GM18507 (cell line): ENCODE measurements around the gene EMSY.
"Not testable (repeated sequence)": the region's sequence is repeated elsewhere in the genome, so short reads cannot be mapped to it uniquely, and the experiment has no call there.

Experiments
- DNase-seq: peaks from one replicate; pipeline ENCODE4 v3.0.0; 2011; ENCODE audit warnings: low read depth; ENCODE audit not compliant: insufficient read length; ENCODE audit errors: extremely low spot score
- FAIRE-seq: peaks from 2 replicates; lab custom pipeline; 2011; peaks lifted over from hg19 to GRCh38; lab: Jason Lieb, UNC

EMSY gene

GRCh38 chr11:76559346-76559745, 114.5 kb downstream of the EMSY start:
- DNase-seq = no peak
- no peak for FAIRE-seq

GRCh38 chr11:76560219-76560618, 115.4 kb downstream of the EMSY start:
- no peak for FAIRE-seq

GRCh38 chr11:76561245-76561644, 116.4 kb downstream of the EMSY start:
- FAIRE-seq (no peak), DNase-seq (no peak)

More at GRCh38 chr11:76560219-76560618, 115.4 kb downstream of the EMSY start:
- no peak for DNase-seq

GRCh38 chr11:76562541-76562940, 117.7 kb downstream of the EMSY start:
- FAIRE-seq (no peak), DNase-seq (no peak)

- no peak for DNase-seq
- FAIRE-seq = no peak
Observed at GRCh38 chr11:76564364-76564763, 119.5 kb downstream of the EMSY start.

GRCh38 chr11:76566811-76567210, 122.0 kb downstream of the EMSY start:
- DNase-seq (no peak), FAIRE-seq (no peak)

GRCh38 chr11:76567261-76567660, 122.4 kb downstream of the EMSY start:
- DNase-seq (no peak), FAIRE-seq (no peak)

GRCh38 chr11:76568139-76568538, 123.3 kb downstream of the EMSY start:
- DNase-seq (no peak), FAIRE-seq (no peak)

GRCh38 chr11:76568621-76569020, 123.8 kb downstream of the EMSY start:
- DNase-seq = no peak
- no peak for FAIRE-seq

- FAIRE-seq, DNase-seq: not testable (repeated sequence)
Observed at GRCh38 chr11:76572181-76572875, 127.5 kb downstream of the EMSY start.

GRCh38 chr11:76574406-76574805, 129.6 kb downstream of the EMSY start:
- FAIRE-seq (no peak), DNase-seq (no peak)

GRCh38 chr11:76574879-76575278, 130.1 kb downstream of the EMSY start:
- no peak for FAIRE-seq

GRCh38 chr11:76577226-76577920, 132.6 kb downstream of the EMSY start:
- no peak for DNase-seq
- no peak for FAIRE-seq

More at GRCh38 chr11:76574879-76575278, 130.1 kb downstream of the EMSY start:
- DNase-seq = no peak

GRCh38 chr11:76577921-76578653, 133.3 kb downstream of the EMSY start:
- DNase-seq (no peak), FAIRE-seq (no peak)

- DNase-seq = no peak
- no peak for FAIRE-seq
Observed at GRCh38 chr11:76578654-76579055, 133.8 kb downstream of the EMSY start.

GRCh38 chr11:76579056-76579751, 134.4 kb downstream of the EMSY start:
- DNase-seq (no peak), FAIRE-seq (no peak)

- FAIRE-seq = no peak
- DNase-seq = no peak
Observed at GRCh38 chr11:76579752-76580151, 134.9 kb downstream of the EMSY start.

- FAIRE-seq, DNase-seq: not testable (repeated sequence)
Observed at GRCh38 chr11:76582471-76582870, 137.7 kb downstream of the EMSY start.

- FAIRE-seq = no peak
- DNase-seq = no peak
Observed at GRCh38 chr11:76587820-76588454, 143.1 kb downstream of the EMSY start.
